ENCODE data around the gene NIPA2.

- TF ChIP-seq CTCF (IDR thresholded peaks at IDR 0.05) (no peak), POLR2A (IDR thresholded peaks at IDR 0.05; ENCODE audit: low read depth) (no peak)
These were observed 73.8 kb downstream of the NIPA2 start for GRCh38 chr15:22912256-22912655.
